ENCODE data around the gene GTSE1.
A peak's percentile ranks its signal among the peaks of the same experiment; 100 is the strongest.
"Not testable (repeated sequence)": the region's sequence is repeated elsewhere in the genome, so short reads cannot be mapped to it uniquely, and the experiment has no call there.

Gene GTSE1, protein sequence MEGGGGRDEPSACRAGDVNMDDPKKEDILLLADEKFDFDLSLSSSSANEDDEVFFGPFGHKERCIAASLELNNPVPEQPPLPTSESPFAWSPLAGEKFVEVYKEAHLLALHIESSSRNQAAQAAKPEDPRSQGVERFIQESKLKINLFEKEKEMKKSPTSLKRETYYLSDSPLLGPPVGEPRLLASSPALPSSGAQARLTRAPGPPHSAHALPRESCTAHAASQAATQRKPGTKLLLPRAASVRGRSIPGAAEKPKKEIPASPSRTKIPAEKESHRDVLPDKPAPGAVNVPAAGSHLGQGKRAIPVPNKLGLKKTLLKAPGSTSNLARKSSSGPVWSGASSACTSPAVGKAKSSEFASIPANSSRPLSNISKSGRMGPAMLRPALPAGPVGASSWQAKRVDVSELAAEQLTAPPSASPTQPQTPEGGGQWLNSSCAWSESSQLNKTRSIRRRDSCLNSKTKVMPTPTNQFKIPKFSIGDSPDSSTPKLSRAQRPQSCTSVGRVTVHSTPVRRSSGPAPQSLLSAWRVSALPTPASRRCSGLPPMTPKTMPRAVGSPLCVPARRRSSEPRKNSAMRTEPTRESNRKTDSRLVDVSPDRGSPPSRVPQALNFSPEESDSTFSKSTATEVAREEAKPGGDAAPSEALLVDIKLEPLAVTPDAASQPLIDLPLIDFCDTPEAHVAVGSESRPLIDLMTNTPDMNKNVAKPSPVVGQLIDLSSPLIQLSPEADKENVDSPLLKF

DNA sequence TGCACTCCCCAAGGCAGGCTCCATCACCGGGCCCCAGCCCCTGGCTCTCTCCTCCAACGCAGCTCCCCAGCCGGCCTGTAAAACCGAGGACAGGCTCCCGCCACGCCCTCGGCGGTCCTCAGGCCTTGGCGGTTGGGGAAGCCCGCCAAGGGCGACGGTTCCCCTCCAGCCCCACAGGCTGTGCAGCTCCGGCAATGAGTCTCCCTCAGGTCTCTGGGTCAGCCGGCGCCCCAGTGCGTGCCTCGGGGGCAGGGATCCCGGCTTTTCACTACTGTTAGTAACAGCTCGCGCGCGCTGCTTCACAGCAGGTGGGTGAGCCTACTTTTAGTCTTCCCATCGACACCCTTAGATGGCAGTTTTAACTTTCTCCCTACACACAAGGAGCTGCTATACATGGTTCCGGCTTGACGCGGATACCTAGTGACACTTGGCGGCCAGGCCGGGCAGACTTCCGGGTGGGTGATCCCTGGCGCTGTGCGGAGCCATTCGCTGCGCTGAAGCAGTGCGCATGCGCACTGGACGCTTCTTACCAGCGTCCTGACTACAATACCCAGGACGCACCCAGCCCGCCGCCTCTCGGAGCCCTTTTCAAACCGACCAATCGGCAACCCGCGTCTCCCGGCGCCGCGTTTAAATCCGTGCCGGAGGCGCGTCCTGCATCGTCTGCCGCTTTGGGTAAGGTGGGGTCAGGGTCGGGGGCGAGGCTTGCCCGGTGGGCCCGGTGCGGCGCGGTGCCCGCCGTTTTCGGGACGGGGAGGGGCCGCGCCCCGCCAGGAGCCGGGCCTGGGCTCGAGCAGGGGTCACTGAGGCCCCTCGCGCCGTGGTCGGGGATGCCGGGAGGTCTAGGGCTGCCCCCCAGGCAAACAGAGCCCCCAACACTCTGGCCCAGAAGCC lies at the start of gene GTSE1:
Gene GTSE1, plus strand, starts transcription at position 614 of the 894 bp plus-strand sequence. CDS start 531 bp downstream, outside the sequence.
- peak; percentile 95 to 98 for DNase-seq (ENCODE audit: low read depth in 2 of 2)

DNA sequence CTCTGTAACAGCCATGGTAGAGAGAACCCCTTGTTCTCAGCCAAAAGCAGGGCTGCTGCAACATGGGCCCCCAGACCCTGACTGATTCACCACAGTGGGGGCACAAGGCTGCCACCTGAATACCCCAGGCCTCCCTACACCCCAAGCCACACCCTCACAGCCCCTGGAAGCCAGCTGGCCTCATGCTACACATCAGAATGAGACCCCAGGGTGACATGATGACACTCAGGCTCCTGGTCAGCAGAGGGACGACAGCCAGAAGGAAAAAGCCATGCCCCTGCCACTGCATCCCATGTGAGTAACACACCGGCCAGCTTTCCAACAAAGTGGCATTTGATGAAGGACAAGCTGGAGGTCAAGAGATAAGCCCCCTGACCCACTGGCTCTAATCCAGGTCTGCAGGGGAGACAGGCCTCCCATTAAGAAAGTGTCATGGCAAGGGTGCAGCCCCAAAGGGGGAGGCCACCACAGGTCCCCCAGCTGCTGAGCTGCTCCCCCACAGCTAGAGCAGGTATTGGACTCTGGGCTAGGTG lies 49.2 kb upstream of the GTSE1 start:
- DNase-seq (ENCODE audit: low read depth in 2 of 2) = no peak

DNA sequence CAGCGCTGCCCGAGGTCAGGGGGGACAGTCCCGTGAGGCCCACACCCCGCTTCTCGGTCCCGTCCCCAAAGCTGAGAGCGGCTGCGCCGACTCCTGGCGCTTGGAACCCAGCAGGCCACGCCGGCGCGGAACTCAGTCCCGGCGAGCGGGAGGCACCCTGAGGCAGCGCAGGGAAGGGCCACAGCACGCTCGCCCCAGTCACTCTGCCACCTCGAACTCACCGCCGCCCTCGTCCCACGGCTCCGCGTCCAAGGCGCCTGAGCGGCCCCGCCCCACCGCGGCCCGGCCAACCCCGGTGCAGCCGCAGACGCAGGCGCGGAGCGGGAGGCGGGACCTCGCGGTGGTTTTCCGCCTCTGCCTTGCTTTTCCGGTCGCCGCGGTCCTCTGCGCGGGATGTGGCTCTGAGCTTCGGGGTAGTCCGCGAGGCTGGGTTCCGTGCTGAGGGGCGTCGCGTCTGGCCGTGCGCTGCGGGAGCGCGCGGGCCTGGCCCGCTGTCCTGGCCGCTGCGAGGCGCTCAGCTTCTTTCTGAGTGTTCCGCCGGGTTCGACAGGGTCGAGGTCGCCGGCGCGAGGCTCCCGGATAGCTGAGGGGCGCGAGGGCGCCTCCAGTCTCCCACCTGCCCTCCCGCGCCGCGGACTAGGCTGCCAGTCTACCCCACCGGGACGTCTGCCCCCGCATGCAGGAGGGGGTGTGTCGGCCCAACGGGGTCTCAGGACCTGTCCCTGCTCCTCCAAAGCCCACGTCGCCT lies 46.5 kb upstream of the GTSE1 start, which contains the start of gene CDPF1:
Gene CDPF1, minus strand, starts transcription at position 259 of the 748 bp plus-strand sequence. CDS start 2,009 bp downstream, outside the sequence.
- peak; percentile 78 to 89 for DNase-seq (ENCODE audit: low read depth in 2 of 2)

DNA sequence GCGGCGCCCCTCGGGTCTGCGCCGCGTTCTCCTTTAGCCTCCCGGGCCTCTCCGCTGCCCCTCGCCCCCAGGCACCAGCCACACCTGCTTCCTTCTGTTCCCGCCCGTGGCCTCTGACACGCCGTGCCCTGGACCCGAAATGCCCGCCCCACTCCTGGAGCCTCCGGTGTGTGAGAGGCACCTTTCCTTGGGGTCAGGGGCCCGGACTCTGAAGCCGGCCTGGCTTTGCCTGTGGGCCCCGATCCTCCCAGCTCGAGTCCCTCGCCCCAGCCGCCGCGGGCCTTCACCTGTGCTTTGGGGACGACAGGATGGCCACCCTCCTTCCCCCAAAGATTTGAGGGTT lies 45.9 kb upstream of the GTSE1 start:
- DNase-seq (ENCODE audit: low read depth in 2 of 2) = no peak

DNA sequence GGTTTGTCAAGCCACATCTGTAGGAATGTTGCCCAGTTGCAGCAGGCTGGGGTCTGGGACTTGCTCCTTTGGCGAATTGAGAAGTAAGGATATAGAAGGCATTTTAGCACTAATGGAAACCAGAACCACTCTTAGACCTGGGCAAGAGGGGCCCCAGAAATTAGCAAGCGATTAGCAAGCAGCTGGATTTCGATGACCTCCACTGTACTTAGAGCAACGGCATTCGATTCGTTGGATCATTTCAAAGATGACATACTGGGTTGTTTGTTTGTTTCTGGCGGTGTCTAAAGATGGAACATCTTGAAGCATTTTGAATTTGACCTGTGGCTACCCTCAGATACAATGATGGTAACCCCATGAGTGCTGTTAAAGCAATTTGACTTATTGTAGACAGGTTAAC lies 45.4 kb upstream of the GTSE1 start:
- DNase-seq (ENCODE audit: low read depth in 2 of 2) = no peak

DNA sequence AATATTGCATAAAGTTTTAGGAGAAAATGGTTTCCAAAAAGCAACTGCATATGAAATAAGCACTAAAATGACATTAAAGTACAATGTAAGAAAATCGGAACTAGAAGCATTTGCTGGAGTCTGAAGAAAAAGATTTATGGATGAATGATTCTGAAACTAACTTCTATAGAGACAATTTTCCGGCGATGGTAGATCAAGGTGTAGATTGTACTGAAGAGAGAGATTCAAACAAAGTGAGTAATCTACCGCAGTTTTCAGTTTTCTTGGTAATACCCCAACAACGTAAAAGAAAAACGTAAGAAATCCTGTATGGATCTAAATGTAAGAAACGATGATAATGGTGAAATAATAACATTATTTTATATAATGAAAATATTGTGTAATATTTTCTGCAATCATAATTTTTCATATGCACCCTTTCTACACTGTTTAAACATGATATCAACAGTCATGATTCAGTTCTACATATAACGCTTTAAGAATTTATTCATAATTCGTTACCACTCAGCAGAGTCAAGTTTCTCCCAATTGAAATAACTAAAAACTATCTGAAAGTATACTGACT lies 44.8 kb upstream of the GTSE1 start:
- no peak for DNase-seq (ENCODE audit: low read depth in 2 of 2)

DNA sequence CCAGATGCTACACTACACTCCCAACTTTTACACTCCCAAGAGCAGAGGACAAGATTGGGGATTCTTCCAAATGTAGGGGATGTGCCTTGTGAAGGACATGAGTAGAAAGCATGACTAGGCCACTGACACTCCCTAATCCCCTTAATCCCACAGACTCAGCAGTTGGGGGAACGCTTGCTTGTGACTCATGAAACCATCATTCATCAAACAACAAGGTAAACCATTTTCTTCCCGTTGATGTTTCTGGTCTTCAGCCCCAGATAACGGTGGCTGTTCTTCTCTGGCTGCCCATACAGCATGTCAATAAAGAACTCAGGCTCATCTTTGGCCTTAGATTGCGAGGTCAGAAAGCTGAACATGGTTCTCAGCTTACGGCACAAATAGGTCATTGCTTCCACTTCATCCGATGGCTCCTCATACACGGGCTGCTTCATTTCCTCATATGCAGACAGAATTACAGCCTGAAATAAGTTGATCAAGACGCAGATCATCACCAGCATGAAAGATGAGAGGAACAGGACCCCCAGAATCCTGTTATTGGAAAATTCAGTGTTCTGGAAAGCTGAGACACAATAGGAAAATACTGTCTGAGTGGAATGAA lies 40.2 kb upstream of the GTSE1 start:
- no peak for DNase-seq (ENCODE audit: low read depth in 2 of 2)

DNA sequence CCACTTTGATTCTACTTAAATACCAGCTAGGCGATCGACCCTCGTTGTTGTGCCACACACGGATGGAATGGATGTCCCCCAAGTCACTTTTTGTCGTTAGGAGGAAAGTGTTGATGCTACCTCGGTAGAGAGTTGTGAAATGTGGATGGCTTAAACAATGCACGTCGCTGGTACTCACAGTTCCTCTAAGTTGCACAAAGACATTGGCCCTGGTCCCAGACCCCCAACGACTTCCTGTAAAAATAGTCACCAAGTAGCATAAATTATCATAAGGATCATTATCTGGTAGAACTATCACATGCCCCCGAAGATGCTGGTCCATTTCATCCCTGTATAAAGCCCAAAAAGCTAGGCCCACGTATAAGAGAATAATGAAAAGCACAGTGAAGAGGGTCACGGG lies 37.3 kb upstream of the GTSE1 start:
- no peak for DNase-seq (ENCODE audit: low read depth in 2 of 2)

DNA sequence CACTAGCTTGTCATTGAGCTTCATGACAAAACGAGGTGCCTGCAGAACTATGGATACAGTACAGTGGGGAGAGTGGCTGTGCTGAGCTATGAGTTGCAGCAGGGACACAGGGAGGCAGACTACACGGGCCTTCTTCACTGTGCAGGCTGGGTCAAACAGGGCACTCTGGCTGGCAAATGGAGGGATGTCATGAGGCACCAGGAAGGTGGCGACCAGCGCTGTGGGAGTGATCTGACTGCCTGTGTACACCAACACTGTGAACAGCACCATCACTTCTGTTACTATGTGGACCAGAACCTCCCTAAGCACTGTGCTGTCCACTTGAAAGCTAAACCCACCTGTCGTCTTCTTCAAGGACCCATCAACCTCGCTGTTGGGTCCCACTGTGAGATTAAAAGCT lies 36.6 kb upstream of the GTSE1 start:
- DNase-seq (ENCODE audit: low read depth in 2 of 2) = no peak

DNA sequence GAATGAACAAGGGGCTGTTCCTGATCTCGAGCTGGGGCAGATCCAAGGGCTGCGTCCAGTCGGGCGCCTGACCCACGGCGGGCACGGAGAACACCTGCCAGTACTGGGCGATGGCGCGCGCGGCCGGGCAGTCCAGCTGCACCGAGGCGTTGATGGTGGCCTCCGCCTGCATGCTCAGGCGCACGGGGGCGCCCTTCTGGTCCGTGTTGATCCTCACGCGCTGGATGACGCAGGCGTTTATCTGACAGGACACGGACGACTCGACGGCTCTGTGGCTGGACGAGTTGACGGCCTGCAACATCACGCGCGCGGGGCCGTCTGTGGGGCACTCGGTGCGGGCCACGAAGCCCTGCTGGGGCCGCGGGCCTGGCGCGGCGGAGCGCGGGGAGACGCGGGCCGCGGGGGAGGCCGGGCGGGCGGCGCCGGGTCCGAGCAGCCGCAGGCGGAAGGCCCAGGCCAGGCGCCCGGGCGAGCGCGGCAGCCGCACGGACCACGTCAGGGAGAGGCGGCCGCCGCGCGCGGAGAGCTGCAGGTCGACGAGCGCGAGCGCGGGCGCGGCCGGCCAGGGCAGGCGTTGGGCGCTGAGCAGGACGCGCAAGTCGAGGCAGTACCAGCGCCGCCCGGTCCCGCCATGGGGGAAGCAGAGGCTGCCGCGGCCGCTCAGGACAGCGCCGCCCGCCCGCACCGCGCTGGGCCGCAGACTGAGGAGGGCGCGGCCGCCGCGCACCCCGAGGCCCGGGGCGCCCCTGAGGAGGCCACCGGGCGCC lies 34.0 kb upstream of the GTSE1 start:
- no peak for DNase-seq (ENCODE audit: low read depth in 2 of 2)

DNA sequence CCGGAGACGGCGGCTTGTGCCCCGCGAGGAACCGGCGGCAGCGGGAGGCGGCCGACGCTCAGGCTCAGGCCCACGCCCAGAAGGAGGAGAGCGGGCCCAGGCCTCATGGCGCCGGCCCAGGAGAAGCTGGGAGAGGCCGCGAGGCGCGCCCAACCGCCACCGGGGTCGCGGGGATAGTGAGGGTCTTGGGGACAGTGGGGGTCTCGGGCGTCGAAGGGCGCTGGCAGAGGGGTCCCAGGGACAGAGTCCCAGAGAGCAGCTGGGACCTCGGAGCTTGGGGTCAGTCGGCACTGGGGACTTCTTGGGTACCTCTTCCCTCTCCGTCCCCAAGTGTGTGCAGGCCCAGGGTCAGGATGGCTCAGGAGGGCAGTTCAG lies 33.5 kb upstream of the GTSE1 start, which contains the start of gene PKDREJ:
Gene PKDREJ, minus strand, starts transcription at position 128 of the 375 bp plus-strand sequence. Its CDS starts 21 bp downstream, at position 107.
- no peak for DNase-seq (ENCODE audit: low read depth in 2 of 2)

DNA sequence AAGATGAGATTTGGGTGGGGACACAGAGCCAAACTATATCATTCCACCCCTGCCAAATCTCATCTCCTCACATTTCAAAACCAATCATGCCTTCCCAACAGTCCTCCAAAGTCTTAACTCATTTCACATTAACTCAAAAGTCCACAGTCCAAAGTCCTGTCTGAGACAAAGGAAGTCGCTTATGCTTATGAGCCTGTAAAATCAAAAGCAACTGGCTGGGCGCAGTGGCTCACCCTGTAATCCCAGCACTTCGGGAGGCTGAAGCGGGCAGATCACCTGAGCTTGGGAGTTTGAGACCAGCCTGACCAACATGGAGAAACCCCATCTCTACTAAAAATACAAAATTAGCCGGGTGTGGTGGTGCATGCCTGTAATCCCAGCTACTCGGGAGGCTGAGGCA lies 32.1 kb upstream of the GTSE1 start:
- DNase-seq (ENCODE audit: low read depth in 2 of 2) = not testable (repeated sequence)

DNA sequence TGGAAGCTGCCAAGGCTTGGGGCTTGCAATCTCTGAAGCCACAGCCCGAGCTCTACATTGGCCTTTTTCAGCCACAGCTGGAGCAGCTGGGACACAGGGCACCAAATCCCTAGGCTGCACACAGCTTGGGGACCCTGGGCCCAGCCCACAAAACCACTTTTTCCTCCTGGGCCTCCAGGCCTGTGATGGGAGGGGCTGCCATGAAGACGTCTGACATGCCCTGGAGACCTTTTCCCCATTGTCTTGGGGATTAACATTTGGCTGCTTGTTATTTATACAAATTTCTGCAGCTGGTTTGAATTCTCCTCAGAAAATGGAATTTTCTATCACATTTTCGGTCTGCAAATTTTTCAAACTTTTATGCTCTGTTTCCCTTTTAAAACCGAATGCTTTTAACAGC lies 31.0 kb upstream of the GTSE1 start:
- not testable (repeated sequence) for DNase-seq (ENCODE audit: low read depth in 2 of 2)

DNA sequence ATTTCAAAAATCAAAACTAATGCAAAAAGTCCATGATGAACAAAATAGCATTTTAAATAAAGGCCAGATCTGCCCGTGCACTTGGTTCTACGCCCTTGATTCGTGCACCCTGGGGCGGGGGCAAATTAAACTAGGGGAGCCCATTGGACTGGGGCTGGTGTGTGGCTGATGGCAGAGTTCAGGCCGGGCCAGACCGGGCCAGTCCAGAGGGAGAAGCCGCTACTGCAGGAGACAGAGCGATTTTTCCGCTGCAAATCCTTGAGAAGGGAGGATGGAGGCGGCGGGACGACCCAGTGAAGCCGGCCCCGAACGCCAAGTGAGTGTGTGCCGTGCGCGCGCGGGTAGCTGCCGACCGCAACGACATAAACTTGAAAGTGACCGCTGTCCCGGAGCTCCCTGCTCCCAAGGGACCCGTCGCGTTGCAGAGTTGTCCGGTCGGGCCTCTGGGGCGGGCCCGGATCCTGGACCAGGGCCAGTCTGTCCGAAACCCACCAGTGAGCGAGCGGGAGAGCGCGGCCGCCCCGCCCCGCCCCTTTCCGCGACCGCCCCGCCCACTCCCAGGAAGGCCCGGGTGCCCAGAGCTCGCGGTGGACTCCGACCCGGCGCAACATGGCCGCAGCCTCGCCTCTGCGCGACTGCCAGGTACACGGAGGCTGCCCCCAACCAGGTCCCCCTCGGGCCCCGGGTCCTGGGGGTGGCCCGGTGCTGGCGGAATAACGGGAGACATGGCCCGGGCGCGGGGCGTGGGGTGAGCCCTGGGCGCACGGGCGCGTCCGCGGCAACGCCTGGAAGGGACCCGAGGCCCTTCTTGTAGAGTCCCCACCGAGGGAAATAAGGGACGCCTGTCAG lies 29.0 kb upstream of the GTSE1 start, which contains the start of gene TTC38:
Gene TTC38, plus strand, starts transcription at position 578 of the 849 bp plus-strand sequence. Its CDS starts 32 bp downstream, at position 610.
- DNase-seq (ENCODE audit: low read depth in 2 of 2) = no peak

DNA sequence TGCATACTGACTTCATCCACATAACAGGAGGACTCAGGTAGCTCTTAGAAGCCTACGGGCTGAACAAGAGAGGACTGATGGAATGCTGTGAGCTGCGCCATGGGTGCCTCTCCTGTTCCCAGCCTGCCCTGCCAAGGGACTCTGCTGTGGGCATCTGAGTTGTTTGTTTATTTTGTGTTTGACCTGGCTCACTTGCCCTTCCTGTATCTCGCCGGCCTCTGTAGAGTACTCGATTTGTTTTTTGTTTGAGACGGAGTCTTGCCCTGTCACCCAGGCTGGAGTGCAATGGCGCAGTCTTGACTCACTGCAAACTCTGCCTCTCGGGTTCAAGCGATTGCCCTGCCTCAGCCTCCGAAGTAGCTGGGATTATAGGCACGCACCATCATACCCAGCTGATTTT lies 27.1 kb upstream of the GTSE1 start:
- DNase-seq (ENCODE audit: low read depth in 2 of 2) = no peak

DNA sequence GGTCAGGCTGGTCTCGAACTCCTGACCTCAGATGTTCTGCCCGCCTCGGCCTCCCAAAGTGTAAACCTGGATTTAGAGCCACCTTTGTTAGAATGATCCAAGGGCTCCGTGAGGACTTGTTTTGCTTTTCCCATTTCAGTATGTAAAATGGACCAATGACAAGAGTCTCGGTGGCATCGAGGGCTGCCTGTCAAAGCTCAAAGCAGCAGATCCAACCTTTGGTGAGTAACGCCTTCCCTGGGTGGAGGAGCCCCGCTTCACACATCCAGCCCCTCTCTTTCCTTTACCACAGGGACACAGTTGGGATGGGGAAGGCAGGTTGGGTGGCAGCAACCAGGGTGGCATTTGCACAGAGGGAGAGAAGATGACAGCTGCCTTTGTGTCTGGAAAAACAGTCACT lies 24.5 kb upstream of the GTSE1 start:
- DNase-seq (ENCODE audit: low read depth in 2 of 2) = no peak

DNA sequence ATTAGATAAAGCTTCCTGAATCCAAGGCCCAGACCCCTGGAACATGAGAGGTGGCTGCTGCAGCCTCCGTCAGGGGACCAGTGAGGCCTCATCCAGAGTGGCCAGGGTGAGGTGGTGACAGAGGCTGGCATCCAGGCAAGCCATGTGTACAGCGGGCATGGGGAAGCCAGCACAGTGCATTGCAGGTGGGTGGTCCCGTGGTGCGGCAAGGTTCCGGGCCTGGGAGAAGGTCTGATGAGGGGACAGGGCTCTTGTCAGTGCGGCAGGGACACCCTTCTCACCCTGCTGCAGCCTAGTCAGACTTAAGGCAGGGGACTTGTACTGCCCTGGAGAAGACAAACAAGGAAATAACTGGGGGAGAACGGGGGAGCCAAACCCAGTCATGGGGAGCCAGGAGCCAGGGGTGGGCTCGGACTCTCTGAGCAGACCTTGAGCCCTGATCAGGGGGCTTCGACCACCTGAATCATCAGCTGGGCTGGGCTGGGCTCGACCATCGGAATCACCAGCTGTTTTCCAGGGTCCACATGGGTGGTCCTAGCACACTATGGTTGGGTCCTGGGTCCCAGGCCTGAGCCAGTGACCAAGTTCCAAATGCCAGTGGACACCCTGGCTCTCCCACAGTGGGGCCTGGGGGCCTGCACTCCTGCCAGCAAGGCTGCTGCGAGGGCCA lies 23.8 kb upstream of the GTSE1 start:
- DNase-seq (ENCODE audit: low read depth in 2 of 2) = no peak
